ENCODE measurements around the gene ARHGAP9.
"Not testable (repeated sequence)": the region's sequence is repeated elsewhere in the genome, so short reads cannot be mapped to it uniquely, and the experiment has no call there.

ARHGAP9 gene

GRCh38 chr12:57479376-57480115 lies at the start of gene ARHGAP9:
TSS of gene ARHGAP9 (minus strand) at chr12:57479866. CDS start at chr12:57479406, 460 bp downstream.
- peak; percentile 41 for DNase-seq

- DNase-seq: no peak
Measured at GRCh38 chr12:57528831-57529555, 49.3 kb upstream of the ARHGAP9 start.

DNA sequence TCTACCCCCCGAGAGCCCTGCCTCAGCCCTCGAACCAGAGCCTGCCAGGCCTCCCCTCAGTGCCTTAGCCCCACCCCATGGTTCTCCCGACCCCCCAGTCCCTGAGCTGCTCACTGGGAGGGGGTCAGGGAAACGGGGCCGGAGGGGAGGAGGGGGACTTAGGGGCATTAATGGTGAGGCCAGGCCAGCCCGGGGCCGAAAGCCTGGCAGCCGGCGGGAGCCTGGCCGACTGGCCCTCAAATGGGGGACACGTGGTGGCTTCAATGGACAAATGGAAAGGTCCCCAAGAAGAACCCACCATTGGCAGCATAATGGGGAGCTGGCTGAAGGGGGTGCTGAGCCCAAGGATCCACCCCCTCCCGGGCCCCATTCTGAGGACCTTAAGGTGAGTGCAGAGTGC lies 48.5 kb upstream of the ARHGAP9 start:
- no peak for DNase-seq

DNA sequence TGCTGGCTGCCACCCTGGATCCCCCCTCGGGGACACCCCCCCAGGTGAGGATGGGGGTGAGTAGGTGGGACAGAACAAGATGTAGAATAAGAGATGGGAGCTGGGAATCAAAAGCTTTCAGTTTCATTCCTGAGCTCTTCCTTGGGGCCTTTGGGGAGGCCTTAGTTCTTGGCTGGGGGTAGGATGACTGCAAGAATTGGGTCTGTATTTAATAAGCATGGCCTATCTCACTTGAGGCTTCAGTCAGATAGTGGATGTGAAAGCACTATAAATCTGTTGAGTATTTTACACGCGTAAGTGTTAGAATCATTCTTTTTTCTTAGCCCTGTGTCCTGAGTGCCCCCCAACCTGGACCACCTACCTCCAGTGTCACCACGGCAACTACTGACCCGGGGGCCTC lies 47.5 kb upstream of the ARHGAP9 start:
- DNase-seq: no peak

- no peak for DNase-seq
Measured at GRCh38 chr12:57526477-57527126, 46.9 kb upstream of the ARHGAP9 start.

DNA sequence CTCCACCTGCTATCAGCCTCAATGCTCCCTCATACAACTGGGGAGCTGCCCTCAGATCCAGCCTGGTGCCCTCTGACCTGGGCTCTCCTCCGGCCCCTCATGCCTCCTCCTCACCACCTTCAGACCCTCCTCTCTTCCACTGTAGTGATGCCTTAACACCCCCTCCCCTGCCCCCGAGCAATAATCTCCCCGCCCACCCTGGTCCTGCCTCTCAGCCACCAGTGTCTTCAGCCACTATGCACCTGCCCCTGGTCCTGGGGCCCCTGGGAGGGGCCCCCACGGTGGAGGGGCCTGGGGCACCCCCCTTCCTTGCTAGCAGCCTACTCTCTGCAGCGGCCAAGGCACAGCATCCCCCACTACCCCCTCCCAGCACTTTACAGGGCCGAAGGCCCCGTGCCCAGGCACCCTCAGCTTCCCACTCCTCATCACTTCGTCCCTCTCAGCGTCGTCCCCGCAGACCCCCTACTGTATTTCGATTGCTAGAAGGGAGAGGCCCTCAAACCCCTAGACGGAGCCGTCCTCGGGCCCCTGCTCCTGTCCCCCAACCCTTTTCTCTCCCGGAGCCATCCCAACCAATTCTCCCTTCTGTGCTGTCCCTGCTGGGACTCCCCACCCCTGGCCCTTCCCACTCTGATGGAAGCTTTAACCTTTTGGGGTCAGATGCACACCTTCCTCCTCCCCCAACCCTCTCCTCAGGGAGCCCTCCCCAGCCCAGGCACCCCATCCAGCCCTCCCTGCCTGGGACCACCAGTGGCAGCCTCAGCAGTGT lies 46.1 kb upstream of the ARHGAP9 start:
- no peak for DNase-seq

- no peak for DNase-seq
Measured at GRCh38 chr12:57524814-57525614, 45.3 kb upstream of the ARHGAP9 start.

DNA sequence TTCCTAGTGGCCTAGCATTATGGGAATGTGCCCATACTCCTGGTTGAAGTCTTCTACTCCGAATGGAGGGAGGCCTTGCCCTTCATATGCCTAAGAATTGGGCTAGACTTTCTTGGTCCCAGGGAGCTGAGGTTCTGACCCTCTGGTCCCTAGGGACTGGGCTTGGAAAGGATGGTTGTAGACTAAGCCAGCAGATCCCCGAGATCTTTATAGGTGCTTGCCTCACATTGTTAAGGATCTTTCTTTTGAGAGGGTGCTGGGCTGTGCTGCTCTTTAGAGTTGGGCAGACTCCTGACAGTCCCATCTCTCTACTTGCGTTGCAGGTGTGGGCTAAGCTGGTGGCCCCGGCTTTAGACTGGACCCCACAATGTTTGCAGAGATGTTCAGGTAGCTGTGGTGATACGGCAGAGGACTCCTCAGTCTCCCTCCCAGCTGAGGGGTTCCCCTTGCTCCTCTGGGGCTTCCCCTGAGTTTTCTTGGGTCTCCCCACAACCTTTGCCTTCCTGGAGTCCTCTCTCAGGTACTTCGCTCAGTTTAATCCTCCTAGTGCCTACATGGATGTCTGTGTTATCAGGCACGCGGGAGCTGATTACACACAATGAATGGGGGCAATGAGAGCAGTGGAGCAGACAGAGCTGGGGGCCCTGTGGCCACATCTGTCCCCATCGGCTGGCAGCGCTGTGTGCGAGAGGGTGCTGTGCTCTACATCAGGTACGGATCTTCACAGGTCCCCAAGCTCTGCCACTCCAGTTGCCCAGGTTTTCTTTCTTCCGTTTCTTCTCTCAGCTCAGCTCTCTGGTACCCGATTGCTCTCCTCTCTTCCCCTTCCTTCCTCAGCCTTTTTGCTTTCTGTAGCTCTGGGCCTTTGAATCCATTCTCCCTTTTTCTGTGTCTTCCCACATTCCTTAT lies 44.3 kb upstream of the ARHGAP9 start:
- no peak for DNase-seq

- peak; percentile 50 for DNase-seq
Measured at GRCh38 chr12:57522887-57523705, 43.4 kb upstream of the ARHGAP9 start.

- peak; percentile 88 for DNase-seq
Measured at GRCh38 chr12:57522011-57522886, 42.6 kb upstream of the ARHGAP9 start, which contains the start of gene MBD6. TSS of gene MBD6 (plus strand) at chr12:57522824. CDS start at chr12:57524304, 1,480 bp downstream.

- DNase-seq: peak; percentile 28
Measured at GRCh38 chr12:57521525-57522010, 41.9 kb upstream of the ARHGAP9 start.

DNA sequence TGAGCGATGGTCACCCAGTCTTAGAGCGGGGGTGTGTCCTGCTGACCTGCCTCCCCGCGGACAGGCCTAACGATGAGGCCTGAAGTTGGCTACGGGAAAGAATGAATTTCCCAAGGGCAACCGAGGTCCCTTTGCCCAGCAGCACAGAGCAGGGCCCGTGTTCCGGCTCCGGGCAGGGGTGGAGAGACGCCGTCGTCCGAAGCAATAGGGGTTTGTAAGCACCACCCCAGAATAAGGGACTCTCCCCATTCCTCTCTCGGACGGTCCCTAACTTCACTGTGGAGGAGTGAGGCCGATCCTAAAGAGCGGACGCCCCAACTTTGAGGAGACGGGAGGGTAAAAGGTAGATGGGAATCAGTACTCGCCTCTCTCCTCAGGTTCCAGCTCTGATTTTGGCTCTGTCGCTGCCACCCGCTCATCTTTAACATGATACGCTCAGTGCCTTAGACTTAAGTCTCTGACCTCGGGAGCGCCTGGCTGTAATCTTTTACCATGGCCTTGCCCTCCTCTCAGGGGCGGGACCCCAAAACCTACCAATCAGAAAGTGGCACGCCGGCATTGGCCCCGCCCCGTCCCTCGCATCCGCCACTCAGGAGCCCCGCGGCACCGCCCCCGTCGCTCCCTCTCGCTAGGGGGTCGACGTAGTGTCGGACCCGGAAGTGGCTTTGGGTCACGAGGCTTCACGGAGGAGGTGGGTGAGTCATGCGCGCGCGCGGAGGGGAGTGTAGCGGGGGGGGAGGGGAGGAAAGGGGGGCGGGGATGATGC lies 40.6 kb upstream of the ARHGAP9 start, which contains the start of gene DDIT3:
Gene DDIT3, minus strand, starts transcription at position 462 of the 766 bp plus-strand sequence. CDS start 3,108 bp downstream, outside the sequence.
- DNase-seq: peak; percentile 99

- DNase-seq: peak; percentile 29
Measured at GRCh38 chr12:57519796-57520052, 40.1 kb upstream of the ARHGAP9 start.

DNA sequence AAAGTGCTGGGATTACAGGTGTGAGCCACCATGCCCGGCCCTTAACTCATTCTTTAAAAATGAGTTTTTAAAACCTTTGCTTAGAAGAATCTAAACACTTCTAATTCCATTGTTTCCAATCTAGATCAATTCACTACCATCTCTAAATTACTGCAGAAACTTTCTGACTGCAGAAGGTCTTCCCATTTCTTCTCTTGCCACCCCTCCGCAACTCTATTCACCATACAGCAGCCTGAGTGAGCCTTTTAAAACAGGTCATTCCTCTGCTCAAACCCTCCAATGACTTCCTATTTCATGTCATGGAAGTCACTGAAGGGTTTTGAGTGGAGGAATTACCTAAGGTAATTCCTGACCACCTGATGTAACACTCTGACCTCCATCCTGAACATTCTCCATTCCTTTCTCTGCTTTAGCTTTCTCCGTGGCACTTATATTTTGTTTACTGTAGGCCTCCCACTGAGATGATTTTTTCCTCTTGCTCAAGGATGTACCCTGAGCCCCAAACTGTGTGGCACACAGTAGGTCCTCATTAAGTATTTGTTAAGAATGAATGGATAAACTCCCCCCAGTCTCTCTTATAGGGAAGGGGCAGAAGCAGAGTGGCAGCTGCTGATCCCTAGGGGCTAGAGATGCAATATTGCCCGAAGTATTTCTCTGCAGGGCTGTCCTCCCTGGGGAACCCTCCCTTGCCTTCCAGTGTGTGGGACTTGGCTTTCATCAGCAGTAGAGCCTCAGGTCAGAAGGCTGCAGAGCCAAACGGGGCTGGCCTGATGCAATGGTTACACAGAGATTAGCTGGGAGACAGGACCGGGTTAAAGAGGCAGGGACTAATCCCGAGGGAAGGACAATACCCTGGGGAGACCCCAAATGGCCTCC lies 39.5 kb upstream of the ARHGAP9 start:
- DNase-seq: peak; percentile 18

GRCh38 chr12:57518176-57518919 lies 38.7 kb upstream of the ARHGAP9 start:
- no peak for DNase-seq

GRCh38 chr12:57517718-57518117 lies 38.1 kb upstream of the ARHGAP9 start:
- not testable (repeated sequence) for DNase-seq

All from stimulated activated CD4-positive, alpha-beta T cell treated with anti-CD3 and anti-CD28 coated beads, Interleukin-4, amount 100 ng/mL, for 1 hour (primary cell).